Thyroid gland (tissue), 4 donors: ENCODE results near the gene OMP.
"Not testable (repeated sequence)": the region's sequence is repeated elsewhere in the genome, so short reads cannot be mapped to it uniquely, and the experiment has no call there.

Source experiments
- POLR2A ChIP-seq, 2 donors: fragments of 450-650 bp; IDR thresholded peaks; one replicate each; pipeline ENCODE4 v1.6.1; 2017; ENCODE audit warnings: antibody characterized with exemption in 2 of 2, mild to moderate bottlenecking in 2 of 2, moderate library complexity in 1 of 2
- TF ChIP-seq, protein P1 (sequence below), 6 experiments: fragments of 200-600 bp in 3 of 6; fragments of 450-650 bp in 3 of 6; sonication (generic) in 3 of 6; IDR thresholded peaks; one replicate each; pipeline ENCODE4 v1.5.1; 2016 to 2019; ENCODE audit warnings: antibody characterized with exemption in 6 of 6, mild to moderate bottlenecking in 2 of 6, inconsistent platforms in 1 of 6, moderate library complexity in 1 of 6

DNA sequence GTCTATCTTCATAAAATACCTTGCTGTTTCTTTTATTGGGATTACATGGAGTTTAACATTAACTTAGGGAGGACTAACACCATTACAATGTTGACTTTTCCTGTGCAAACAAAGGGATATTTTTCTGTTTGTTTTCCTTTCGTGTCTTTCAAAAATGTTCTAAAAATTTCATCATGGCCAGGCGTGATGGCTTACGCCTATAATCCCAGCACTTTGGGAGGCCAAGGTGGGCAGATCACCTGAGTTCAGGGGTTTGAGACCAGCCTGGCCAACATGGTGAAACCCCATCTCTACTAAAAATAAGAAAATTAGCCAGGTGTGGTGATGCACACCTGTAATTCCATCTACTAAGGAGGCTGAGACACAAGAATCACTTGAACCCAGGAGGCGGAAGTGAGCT is 41.4 kb upstream of the OMP start:
- not testable (repeated sequence) for TF ChIP-seq POLR2A (IDR thresholded peaks at IDR 0.05)
- TF ChIP-seq, protein P1, sequence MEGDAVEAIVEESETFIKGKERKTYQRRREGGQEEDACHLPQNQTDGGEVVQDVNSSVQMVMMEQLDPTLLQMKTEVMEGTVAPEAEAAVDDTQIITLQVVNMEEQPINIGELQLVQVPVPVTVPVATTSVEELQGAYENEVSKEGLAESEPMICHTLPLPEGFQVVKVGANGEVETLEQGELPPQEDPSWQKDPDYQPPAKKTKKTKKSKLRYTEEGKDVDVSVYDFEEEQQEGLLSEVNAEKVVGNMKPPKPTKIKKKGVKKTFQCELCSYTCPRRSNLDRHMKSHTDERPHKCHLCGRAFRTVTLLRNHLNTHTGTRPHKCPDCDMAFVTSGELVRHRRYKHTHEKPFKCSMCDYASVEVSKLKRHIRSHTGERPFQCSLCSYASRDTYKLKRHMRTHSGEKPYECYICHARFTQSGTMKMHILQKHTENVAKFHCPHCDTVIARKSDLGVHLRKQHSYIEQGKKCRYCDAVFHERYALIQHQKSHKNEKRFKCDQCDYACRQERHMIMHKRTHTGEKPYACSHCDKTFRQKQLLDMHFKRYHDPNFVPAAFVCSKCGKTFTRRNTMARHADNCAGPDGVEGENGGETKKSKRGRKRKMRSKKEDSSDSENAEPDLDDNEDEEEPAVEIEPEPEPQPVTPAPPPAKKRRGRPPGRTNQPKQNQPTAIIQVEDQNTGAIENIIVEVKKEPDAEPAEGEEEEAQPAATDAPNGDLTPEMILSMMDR (IDR thresholded peaks at IDR 0.05), result not testable (repeated sequence)
